Measurements from ENCODE around the gene CD3G. TPM values are rescaled to one million over a fixed set of nuclear protein-coding genes. Genes with fewer than 3 reads are reported as not detected.
"Not testable (repeated sequence)": the region's sequence is repeated elsewhere in the genome, so short reads cannot be mapped to it uniquely, and the experiment has no call there.

Gene CD3G
- total RNA-seq (2014; rRNA removed; shearing (Covaris generic)) = not detected in 2 replicates
- polyA plus RNA-seq (2015; cell fraction: cytosol; rRNA removed) = not detected in 2 replicates
- not detected in 2 replicates for polyA plus RNA-seq (2015; cell fraction: nucleus; rRNA removed)

- in situ Hi-C loops (cut with HindIII; ENCODE audit: low pct_unique_long_range_greater_than_20kb, low sequenced_read_pairs) = no loop called here
- DNase-seq (ENCODE audit: low read depth, low spot score) = no peak
Measured at GRCh38 chr11:118343981-118344515, at the start of gene CD3G. Gene CD3G, plus strand, starts transcription at chr11:118344344. Its CDS starts 80 bp downstream, at chr11:118344424.

- DNase-seq (ENCODE audit: low read depth, low spot score) = no peak
- in situ Hi-C loops (cut with HindIII; ENCODE audit: low pct_unique_long_range_greater_than_20kb, low sequenced_read_pairs) = no loop called here
Measured at GRCh38 chr11:118295199-118295598, 48.9 kb upstream of the CD3G start.

DNA sequence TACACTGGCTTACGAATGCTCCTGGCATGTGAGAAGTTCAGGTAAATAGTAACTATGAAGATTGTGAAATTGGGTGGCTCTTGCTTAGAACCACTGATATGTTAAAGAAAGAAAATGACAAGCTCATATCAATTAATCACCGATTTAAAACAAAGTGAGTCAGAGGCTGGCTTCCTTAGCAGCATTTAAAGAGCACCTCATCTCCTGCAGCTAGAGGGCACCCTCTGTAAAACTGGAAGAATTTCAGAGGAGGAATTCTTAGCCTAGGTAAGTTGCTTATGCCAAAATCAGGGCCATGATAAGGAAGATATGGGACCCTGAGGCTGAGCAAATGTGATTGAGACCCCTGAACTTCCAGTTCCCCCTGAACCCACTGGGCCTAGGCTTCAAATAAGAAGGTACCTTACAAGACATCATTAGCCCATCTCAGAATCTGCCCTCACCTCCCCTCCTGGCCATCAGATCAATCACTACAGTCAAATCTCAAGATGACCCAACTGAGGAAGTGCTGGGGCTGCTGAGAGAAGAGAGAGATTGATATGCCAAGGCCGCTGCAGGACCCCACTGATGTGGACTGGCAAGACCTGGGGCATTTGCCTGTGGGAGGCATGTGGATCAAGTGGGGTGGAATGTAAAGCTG, 48.2 kb upstream of the CD3G start:
- in situ Hi-C loops (cut with HindIII; ENCODE audit: low pct_unique_long_range_greater_than_20kb, low sequenced_read_pairs) = no loop called here
- peak; percentile 43 for DNase-seq (ENCODE audit: low read depth, low spot score)

GRCh38 chr11:118301600-118302195, 42.4 kb upstream of the CD3G start:
- in situ Hi-C loops (cut with HindIII; ENCODE audit: low pct_unique_long_range_greater_than_20kb, low sequenced_read_pairs) = no loop called here
- DNase-seq (ENCODE audit: low read depth, low spot score) = no peak

DNA sequence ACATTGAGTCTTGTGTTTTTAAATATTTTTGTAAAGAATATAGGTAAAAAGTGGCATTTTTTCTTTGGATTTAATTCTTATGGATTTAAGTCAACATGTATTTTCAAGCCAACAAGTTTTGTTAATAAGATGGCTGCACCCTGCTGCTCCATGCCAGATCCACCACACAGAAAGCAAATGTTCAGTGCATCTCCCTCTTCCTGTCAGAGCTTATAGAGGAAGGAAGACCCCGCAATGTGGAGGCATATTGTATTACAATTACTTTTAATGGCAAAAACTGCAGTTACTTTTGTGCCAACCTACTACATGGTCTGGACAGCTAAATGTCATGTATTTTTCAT, 39.9 kb upstream of the CD3G start:
- in situ Hi-C loops (cut with HindIII; ENCODE audit: low pct_unique_long_range_greater_than_20kb, low sequenced_read_pairs) = no loop called here
- DNase-seq (ENCODE audit: low read depth, low spot score) = no peak

DNA sequence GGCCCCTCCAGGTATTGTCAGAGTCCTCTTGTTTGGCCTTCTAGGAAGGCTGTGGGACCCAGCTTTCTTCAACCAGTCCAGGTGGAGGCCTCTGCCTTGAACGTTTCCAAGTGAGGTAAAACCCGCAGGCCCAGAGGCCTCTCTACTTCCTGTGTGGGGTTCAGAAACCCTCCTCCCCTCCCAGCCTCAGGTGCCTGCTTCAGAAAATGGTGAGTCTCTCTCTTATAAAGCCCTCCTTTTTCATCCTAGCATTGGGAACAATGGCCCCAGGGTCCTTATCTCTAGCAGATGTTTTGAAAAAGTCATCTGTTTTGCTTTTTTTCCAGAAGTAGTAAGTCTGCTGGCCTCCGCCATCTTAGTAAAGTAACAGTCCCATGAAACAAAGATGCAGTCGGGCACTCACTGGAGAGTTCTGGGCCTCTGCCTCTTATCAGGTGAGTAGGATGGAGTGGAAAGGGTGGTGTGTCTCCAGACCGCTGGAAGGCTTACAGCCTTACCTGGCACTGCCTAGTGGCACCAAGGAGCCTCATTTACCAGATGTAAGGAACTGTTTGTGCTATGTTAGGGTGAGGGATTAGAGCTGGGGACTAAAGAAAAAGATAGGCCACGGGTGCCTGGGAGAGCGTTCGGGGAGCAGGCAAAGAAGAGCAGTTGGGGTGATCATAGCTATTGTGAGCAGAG, 39.4 kb upstream of the CD3G start, which contains the start of gene CD3E:
Gene CD3E, plus strand, starts transcription at position 163 of the 681 bp plus-strand sequence. Its CDS starts 223 bp downstream, at position 386.
- in situ Hi-C loops (cut with HindIII; ENCODE audit: low pct_unique_long_range_greater_than_20kb, low sequenced_read_pairs) = no loop called here

GRCh38 chr11:118305726-118306125, 38.4 kb upstream of the CD3G start:
- in situ Hi-C loops (cut with HindIII; ENCODE audit: low pct_unique_long_range_greater_than_20kb, low sequenced_read_pairs) = no loop called here
- DNase-seq (ENCODE audit: low read depth, low spot score) = no peak

More for the DNA sequence above, 39.4 kb upstream of the CD3G start, which contains the start of gene CD3E:
- no peak for DNase-seq (ENCODE audit: low read depth, low spot score)

GRCh38 chr11:118306556-118306955, 37.6 kb upstream of the CD3G start:
- DNase-seq (ENCODE audit: low read depth, low spot score) = no peak
- in situ Hi-C loops (cut with HindIII; ENCODE audit: low pct_unique_long_range_greater_than_20kb, low sequenced_read_pairs) = no loop called here

- DNase-seq (ENCODE audit: low read depth, low spot score); in situ Hi-C loops (cut with HindIII; ENCODE audit: low pct_unique_long_range_greater_than_20kb, low sequenced_read_pairs): not testable (repeated sequence)
Measured at GRCh38 chr11:118308995-118309528, 35.1 kb upstream of the CD3G start.

DNA sequence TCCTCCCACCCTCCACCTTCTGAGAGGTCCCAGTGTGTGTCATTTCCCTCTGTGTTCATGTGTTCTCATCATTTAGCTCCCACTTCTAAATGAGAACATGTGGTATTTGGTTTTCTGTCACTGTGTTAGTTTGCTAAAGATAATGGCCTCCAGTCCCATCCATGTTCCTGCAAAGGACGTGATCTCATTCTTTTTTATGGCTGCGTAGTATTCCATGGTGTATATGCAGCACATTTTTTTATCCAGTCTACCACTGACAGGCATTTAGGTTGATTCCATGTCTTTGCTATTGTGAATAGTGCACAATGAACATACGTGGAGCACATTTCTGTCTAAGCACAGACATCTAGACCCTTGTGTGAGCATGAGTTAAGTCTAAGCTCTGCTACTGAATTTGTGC, 33.9 kb upstream of the CD3G start:
- DNase-seq (ENCODE audit: low read depth, low spot score) = no peak
- in situ Hi-C loops (cut with HindIII; ENCODE audit: low pct_unique_long_range_greater_than_20kb, low sequenced_read_pairs) = no loop called here

DNA sequence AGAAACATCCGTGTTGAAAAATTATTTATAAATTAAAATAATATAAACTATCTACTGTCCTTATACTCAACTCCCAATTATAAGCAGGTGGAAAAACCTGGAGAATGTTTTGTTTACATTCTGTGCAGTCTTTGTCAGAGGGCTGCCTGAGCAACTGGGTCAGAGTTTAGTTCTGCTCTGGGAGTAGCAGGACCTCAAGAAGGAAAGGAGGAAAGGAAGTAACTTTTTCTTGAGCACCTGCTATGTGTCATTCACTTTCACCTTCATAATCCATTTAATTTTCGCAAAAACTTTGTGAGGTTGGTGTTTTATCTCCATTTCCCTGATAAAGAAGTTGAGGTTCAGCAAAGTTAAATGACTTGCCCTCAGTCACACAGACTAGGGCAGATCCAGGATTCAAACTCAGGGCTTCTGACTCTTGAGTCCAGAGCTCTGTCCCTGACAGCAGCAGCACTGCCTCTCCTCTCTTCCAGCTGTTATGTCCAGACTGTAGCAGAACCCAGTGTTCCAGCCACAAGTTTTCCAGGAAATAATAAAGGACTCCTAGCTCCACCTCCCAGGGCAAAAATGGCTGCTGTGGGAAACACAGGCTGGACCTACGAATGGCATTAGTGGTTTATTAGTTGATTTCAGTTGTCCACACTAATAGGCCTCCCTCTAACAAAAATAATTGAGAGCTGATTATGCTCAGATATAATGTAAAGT, 33.2 kb upstream of the CD3G start:
- in situ Hi-C loops (cut with HindIII; ENCODE audit: low pct_unique_long_range_greater_than_20kb, low sequenced_read_pairs) = no loop called here
- no peak for DNase-seq (ENCODE audit: low read depth, low spot score)

- in situ Hi-C loops (cut with HindIII; ENCODE audit: low pct_unique_long_range_greater_than_20kb, low sequenced_read_pairs) = no loop called here
- DNase-seq (ENCODE audit: low read depth, low spot score) = no peak
Measured at GRCh38 chr11:118311518-118311917, 32.6 kb upstream of the CD3G start.

DNA sequence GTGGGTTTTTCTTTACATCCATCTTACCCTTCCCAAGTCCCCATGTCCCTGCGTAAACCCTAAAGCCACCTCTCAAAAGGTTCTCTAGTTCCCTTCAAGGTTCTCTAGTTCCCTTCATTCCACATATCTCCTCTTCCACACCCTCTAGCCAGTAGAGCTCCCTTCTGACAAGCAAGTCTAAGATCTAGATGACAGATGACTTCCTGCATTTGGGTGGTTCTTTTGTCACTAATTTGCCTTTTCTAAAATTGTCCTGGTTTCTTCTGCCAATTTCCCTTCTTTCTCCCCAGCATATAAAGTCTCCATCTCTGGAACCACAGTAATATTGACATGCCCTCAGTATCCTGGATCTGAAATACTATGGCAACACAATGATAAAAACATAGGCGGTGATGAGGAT, 31.8 kb upstream of the CD3G start:
- no peak for DNase-seq (ENCODE audit: low read depth, low spot score)
- in situ Hi-C loops (cut with HindIII; ENCODE audit: low pct_unique_long_range_greater_than_20kb, low sequenced_read_pairs) = no loop called here

- in situ Hi-C loops (cut with HindIII; ENCODE audit: low pct_unique_long_range_greater_than_20kb, low sequenced_read_pairs) = no loop called here
- no peak for DNase-seq (ENCODE audit: low read depth, low spot score)
Measured at GRCh38 chr11:118313242-118313641, 30.9 kb upstream of the CD3G start.

DNA sequence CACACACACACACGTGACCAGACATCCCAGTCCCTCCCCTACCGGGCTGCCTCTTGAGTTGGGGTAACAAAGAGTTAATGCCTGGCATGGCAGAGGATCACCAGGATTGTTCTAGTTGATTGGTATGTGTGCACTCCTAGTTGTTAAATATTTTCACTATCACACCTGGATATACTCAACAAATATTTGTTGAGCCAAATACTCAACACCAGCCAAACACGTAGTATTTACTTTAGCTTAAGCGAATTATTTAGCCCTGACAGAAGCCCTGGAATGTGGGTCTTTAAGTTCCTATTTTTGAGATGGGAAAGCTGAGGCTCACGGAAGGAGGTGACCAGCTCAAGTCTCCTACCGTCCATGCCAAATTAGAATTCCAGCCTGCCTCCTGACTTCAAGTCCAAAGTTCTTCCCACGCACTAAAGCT, 29.1 kb upstream of the CD3G start:
- no peak for DNase-seq (ENCODE audit: low read depth, low spot score)
- in situ Hi-C loops (cut with HindIII; ENCODE audit: low pct_unique_long_range_greater_than_20kb, low sequenced_read_pairs) = no loop called here

- in situ Hi-C loops (cut with HindIII; ENCODE audit: low pct_unique_long_range_greater_than_20kb, low sequenced_read_pairs) = no loop called here
- no peak for DNase-seq (ENCODE audit: low read depth, low spot score)
Measured at GRCh38 chr11:118318124-118318523, 26.0 kb upstream of the CD3G start.

- in situ Hi-C loops (cut with HindIII; ENCODE audit: low pct_unique_long_range_greater_than_20kb, low sequenced_read_pairs) = no loop called here
- DNase-seq (ENCODE audit: low read depth, low spot score) = no peak
Measured at GRCh38 chr11:118318581-118319336, 25.4 kb upstream of the CD3G start.

All from SK-MEL-5 (cell line).